Type B pancreatic cell (in vitro differentiated cells): ENCODE measurements around the gene SSU72. TPM values are rescaled to one million over a fixed set of nuclear protein-coding genes. Genes with fewer than 3 reads are reported as not detected.
A peak's percentile ranks its signal among the peaks of the same experiment; 100 is the strongest.

ENCODE experiments used
- DNase-seq: peaks from one replicate; pipeline ENCODE4 v3.0.0; 2021; ENCODE audit warnings: mixed read lengths; ENCODE audit not compliant: unreplicated experiment; ENCODE audit errors: extremely low spot score
- H3K27ac Mint-ChIP-seq: 2 replicates; pipeline ENCODE4 v1.8.0; 2021; ENCODE audit warnings: mild to moderate bottlenecking, mixed read lengths
- H3K27me3 Mint-ChIP-seq: 2 replicates; pipeline ENCODE4 v1.8.0; 2021; ENCODE audit warnings: mixed read lengths
- H3K36me3 Mint-ChIP-seq: 2 replicates; pipeline ENCODE4 v1.8.0; 2021; ENCODE audit warnings: mixed read lengths
- H3K4me1 Mint-ChIP-seq: one replicate; pipeline ENCODE4 v1.8.0; 2021; ENCODE audit warnings: mixed read lengths; ENCODE audit not compliant: unreplicated experiment
- H3K4me3 Mint-ChIP-seq: 2 replicates; pipeline ENCODE4 v1.8.0; 2021; ENCODE audit warnings: mild to moderate bottlenecking, mixed read lengths
- H3K9me3 Mint-ChIP-seq: 2 replicates; pipeline ENCODE4 v1.8.0; 2021; ENCODE audit warnings: mixed read lengths
- CTCF ChIP-seq: fragments of 200-600 bp; sonication (generic); conservative IDR thresholded peaks from 2 replicates; pipeline ENCODE4 v1.5.0; 2021; ENCODE audit warnings: antibody characterized with exemption, mild to moderate bottlenecking
- total RNA-seq: library from RNA; stranded (reverse); gene quantifications from 2 replicates; pipeline ENCODE4 v1.2.1, GENCODE V29; 2021; ENCODE audit warnings: low replicate concordance

SSU72 gene
- total RNA-seq, 1 donor from 2014 or later, result 117 TPM

GRCh38 chr1:1545946-1546737, 28.5 kb downstream of the SSU72 start:
- H3K27me3 Mint-ChIP-seq, result no peaks in the 10 kb centered on the region
- H3K36me3 Mint-ChIP-seq, result no peaks in the 10 kb centered on the region
- no peaks in the 10 kb centered on the region for H3K4me1 Mint-ChIP-seq
- H3K27ac Mint-ChIP-seq, result no peak overlapping the region
- no peak for DNase-seq
- TF ChIP-seq CTCF, result no peak
- H3K4me3 Mint-ChIP-seq, result no peak overlapping the region
- no peaks in the 10 kb centered on the region for H3K9me3 Mint-ChIP-seq

DNA sequence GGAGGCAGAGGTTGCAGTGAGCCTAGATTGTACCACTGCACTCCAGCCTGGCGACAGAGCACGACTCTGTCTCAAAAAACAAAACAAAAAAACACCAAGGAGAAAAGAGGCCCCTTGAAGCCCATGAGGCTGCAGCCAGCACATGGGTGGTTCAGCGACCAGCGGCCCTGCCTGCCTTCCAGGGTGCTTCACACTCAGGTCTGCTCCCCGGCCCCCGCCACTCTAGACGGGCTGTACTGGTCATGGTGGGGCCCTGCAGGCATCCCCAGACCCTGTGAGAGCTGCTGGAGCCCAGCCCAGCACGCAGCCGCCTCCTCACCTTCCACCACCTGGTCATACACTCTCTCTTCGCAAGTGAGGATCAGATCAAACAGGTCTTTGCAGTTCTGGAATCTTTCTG, 30.1 kb downstream of the SSU72 start:
- H3K27ac Mint-ChIP-seq, result no peak overlapping the region
- H3K4me3 Mint-ChIP-seq, result no peak overlapping the region
- no peak for TF ChIP-seq CTCF
- H3K4me1 Mint-ChIP-seq, result no peaks in the 10 kb centered on the region
- no peaks in the 10 kb centered on the region for H3K36me3 Mint-ChIP-seq
- no peaks in the 10 kb centered on the region for H3K27me3 Mint-ChIP-seq
- DNase-seq, result no peak
- no peaks in the 10 kb centered on the region for H3K9me3 Mint-ChIP-seq

DNA sequence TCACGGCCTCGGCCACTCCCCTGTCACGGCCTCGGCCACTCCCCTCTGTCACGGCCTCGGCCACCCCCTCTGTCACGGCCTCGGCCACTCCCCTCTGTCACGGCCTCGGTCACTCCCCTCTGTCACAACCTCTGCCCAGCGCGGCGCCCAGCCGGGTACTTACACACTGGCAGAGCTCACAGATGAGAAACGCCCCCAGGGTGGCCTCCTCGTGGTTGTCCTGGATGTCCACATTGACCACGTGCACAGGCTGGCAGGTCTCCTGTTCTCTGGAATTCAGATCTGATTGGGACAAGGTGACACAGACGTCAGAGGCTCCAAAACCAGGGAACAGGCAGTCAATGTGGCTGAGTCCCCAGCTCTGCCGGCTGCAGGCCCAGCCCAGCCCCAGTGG, 31.0 kb downstream of the SSU72 start:
- TF ChIP-seq CTCF, result no peak
- no peak overlapping the region for H3K4me3 Mint-ChIP-seq
- H3K4me1 Mint-ChIP-seq, result no peaks in the 10 kb centered on the region
- H3K27me3 Mint-ChIP-seq, result no peaks in the 10 kb centered on the region
- DNase-seq, result no peak
- no peaks in the 10 kb centered on the region for H3K36me3 Mint-ChIP-seq
- no peak overlapping the region for H3K27ac Mint-ChIP-seq
- H3K9me3 Mint-ChIP-seq, result no peaks in the 10 kb centered on the region

GRCh38 chr1:1542766-1543705, 31.6 kb downstream of the SSU72 start:
- Mint-ChIP-seq H3K9me3 (no peaks in the 10 kb centered on the region), H3K4me1 (no peaks in the 10 kb centered on the region), H3K27me3 (no peaks in the 10 kb centered on the region), H3K36me3 (no peaks in the 10 kb centered on the region), H3K27ac (no peak overlapping the region), H3K4me3 (peak overlapping the region; percentile 31)
- no peak for DNase-seq
- TF ChIP-seq CTCF, result no peak

- H3K9me3 Mint-ChIP-seq, result no peaks in the 10 kb centered on the region
- DNase-seq, result no peak
- no peaks in the 10 kb centered on the region for H3K4me1 Mint-ChIP-seq
- no peak for TF ChIP-seq CTCF
- H3K4me3 Mint-ChIP-seq, result peak overlapping the region; percentile 63
- H3K27me3 Mint-ChIP-seq, result no peaks in the 10 kb centered on the region
- no peaks in the 10 kb centered on the region for H3K36me3 Mint-ChIP-seq
- H3K27ac Mint-ChIP-seq, result peak overlapping the region; percentile 32
These were observed 32.5 kb downstream of the SSU72 start for GRCh38 chr1:1541956-1542765.
